HepG2 (cell line): ENCODE data around the gene SELENOS.

Source experiments
- CTCF ChIP-seq: sonication (generic); formaldehyde crosslinking; IDR thresholded peaks from 2 replicates; pipeline ENCODE4 v1.5.0; 2020; ENCODE audit warnings: mild to moderate bottlenecking, missing genetic modification reagents, moderate library complexity
- DNMT3B ChIP-seq: conservative IDR thresholded peaks from 2 replicates; pipeline ENCODE4 v1.6.1; 2016; ENCODE audit warnings: missing biosample characterization, control low read depth
- ETS1 ChIP-seq: sonication (generic); formaldehyde crosslinking; IDR thresholded peaks from 2 replicates; pipeline ENCODE4 v1.4.0; 2020; ENCODE audit warnings: missing genetic modification reagents
- FOXM1 ChIP-seq: sonication (generic); formaldehyde crosslinking; IDR thresholded peaks from 2 replicates; pipeline ENCODE4 v1.5.0; 2020; ENCODE audit warnings: missing genetic modification reagents
- JUND ChIP-seq: sonication (generic); formaldehyde crosslinking; IDR thresholded peaks from 2 replicates; pipeline ENCODE4 v1.8.0; 2022; ENCODE audit warnings: mild to moderate bottlenecking, missing genetic modification reagents
- MYC ChIP-seq: sonication (generic); formaldehyde crosslinking; IDR thresholded peaks from 2 replicates; pipeline ENCODE4 v1.9.0; 2021; ENCODE audit warnings: missing genetic modification reagents, borderline replicate concordance
- POLR2AphosphoS5 ChIP-seq: IDR thresholded peaks from 2 replicates; pipeline ENCODE4 v1.6.1; 2012; ENCODE audit warnings: low read depth, low read length
- TRIM22 ChIP-seq: fragments of 450-650 bp; IDR thresholded peaks from 2 replicates; pipeline ENCODE4 v1.6.1; 2017
- ZMAT3 ChIP-seq: sonication (generic); formaldehyde crosslinking; conservative IDR thresholded peaks from 2 replicates; pipeline ENCODE4 v1.7.0; 2021; ENCODE audit warnings: missing genetic modification reagents
- ZNF263 ChIP-seq: sonication (generic); formaldehyde crosslinking; IDR thresholded peaks from 2 replicates; pipeline ENCODE4 v1.4.0; 2020; ENCODE audit warnings: missing genetic modification reagents
- ZNF30 ChIP-seq: sonication (generic); formaldehyde crosslinking; IDR thresholded peaks from 2 replicates; pipeline ENCODE4 v1.5.0; 2020; ENCODE audit warnings: mild to moderate bottlenecking, missing genetic modification reagents

DNA sequence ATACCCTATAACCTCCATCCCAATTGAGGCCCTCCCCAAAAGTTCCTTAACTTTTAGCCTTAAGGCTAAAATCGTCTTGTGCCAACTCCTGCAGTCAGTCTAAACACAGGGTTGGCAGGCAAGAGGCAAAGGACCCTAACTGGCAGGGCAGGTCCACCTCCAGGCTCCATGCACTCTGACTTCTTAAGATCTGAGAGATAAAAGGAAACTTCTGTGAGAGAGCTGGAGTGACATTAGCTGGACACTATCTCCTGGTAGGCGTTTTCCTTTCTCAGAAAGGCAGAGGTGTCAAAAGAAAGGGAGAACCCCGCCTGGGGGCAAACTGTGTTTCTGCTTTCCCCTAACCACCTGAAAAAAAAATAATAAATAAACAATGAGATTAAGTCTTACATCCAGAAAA is 29.0 kb downstream of the SELENOS start:
- no peak for TF ChIP-seq ZNF30
- TF ChIP-seq POLR2AphosphoS5: no peak
- no peak for TF ChIP-seq JUND (CRISPR knock-in tag)
- no peak for TF ChIP-seq CTCF (CRISPR knock-in tag)
- no peak for TF ChIP-seq MYC (CRISPR knock-in tag)
- no peak for TF ChIP-seq DNMT3B
- no peak for TF ChIP-seq ZNF263 (CRISPR knock-in tag)
- no peak for TF ChIP-seq ETS1 (CRISPR knock-in tag)
- no peak for TF ChIP-seq FOXM1 (CRISPR knock-in tag)
- no peak for TF ChIP-seq TRIM22
- TF ChIP-seq ZMAT3 (CRISPR knock-in tag): no peak
